Measurements from ENCODE around the gene VCP. TPM values are rescaled to one million over a fixed set of nuclear protein-coding genes. Genes with fewer than 3 reads are reported as not detected.

Gene VCP
- 227 TPM for polyA plus RNA-seq (2012; ENCODE audit: insufficient read depth, insufficient read length)

GRCh38 chr9:35072461-35073278, at the start of gene VCP:
Gene VCP, minus strand, starts transcription at chr9:35072625. Its CDS starts 272 bp downstream, at chr9:35072353.
- DNase-seq (ENCODE audit: low read depth, low spot score): peak; percentile 99
- peak within 1 kb of the TSS; percentile 89 for H3K4me3 ChIP-seq (ENCODE audit: low read length)

- peak; percentile 90 for DNase-seq (ENCODE audit: low read depth, low spot score)
- H3K4me3 ChIP-seq (ENCODE audit: low read length): peak overlapping the region; percentile 62
Measured at GRCh38 chr9:35116898-35117551, 44.6 kb upstream of the VCP start.

- peak overlapping the region; percentile 62 for H3K4me3 ChIP-seq (ENCODE audit: low read length)
- DNase-seq (ENCODE audit: low read depth, low spot score): no peak
Measured at GRCh38 chr9:35116539-35116897, 44.1 kb upstream of the VCP start.

- peak; percentile 93 for DNase-seq (ENCODE audit: low read depth, low spot score)
- peak within 1 kb of the TSS; percentile 62 for H3K4me3 ChIP-seq (ENCODE audit: low read length)
Measured at GRCh38 chr9:35115680-35116538, 43.5 kb upstream of the VCP start, which contains the start of gene ATOSB. Gene ATOSB, minus strand, starts transcription at chr9:35115862. Its CDS starts 7,588 bp downstream, at chr9:35108274.

- H3K4me3 ChIP-seq (ENCODE audit: low read length): peak overlapping the region; percentile 62
- DNase-seq (ENCODE audit: low read depth, low spot score): no peak
Measured at GRCh38 chr9:35114840-35115628, 42.6 kb upstream of the VCP start.

- peak; percentile 89 for DNase-seq (ENCODE audit: low read depth, low spot score)
- peak overlapping the region; percentile 62 for H3K4me3 ChIP-seq (ENCODE audit: low read length)
Measured at GRCh38 chr9:35114113-35114839, 41.9 kb upstream of the VCP start.

- DNase-seq (ENCODE audit: low read depth, low spot score): no peak
- no peak overlapping the region for H3K4me3 ChIP-seq (ENCODE audit: low read length)
Measured at GRCh38 chr9:35112257-35113020, 40.0 kb upstream of the VCP start.

- peak; percentile 97 for DNase-seq (ENCODE audit: low read depth, low spot score)
- peak overlapping the region; percentile 56 for H3K4me3 ChIP-seq (ENCODE audit: low read length)
Measured at GRCh38 chr9:35111001-35111933, 38.8 kb upstream of the VCP start.

GRCh38 chr9:35110327-35110761, 37.9 kb upstream of the VCP start:
- no peak for DNase-seq (ENCODE audit: low read depth, low spot score)

GRCh38 chr9:35108946-35109575, 36.6 kb upstream of the VCP start:
- no peak for DNase-seq (ENCODE audit: low read depth, low spot score)

More at GRCh38 chr9:35110327-35110761, 37.9 kb upstream of the VCP start:
- H3K4me3 ChIP-seq (ENCODE audit: low read length): no peak overlapping the region

GRCh38 chr9:35108461-35108860, 36.0 kb upstream of the VCP start:
- DNase-seq (ENCODE audit: low read depth, low spot score): no peak

More at GRCh38 chr9:35108946-35109575, 36.6 kb upstream of the VCP start:
- H3K4me3 ChIP-seq (ENCODE audit: low read length): no peak overlapping the region

GRCh38 chr9:35107297-35108290, 35.2 kb upstream of the VCP start:
- DNase-seq (ENCODE audit: low read depth, low spot score): no peak
- no peak overlapping the region for H3K4me3 ChIP-seq (ENCODE audit: low read length)

More at GRCh38 chr9:35108461-35108860, 36.0 kb upstream of the VCP start:
- no peak overlapping the region for H3K4me3 ChIP-seq (ENCODE audit: low read length)

GRCh38 chr9:35106343-35106730, 33.9 kb upstream of the VCP start:
- no peak overlapping the region for H3K4me3 ChIP-seq (ENCODE audit: low read length)
- DNase-seq (ENCODE audit: low read depth, low spot score): no peak

- H3K4me3 ChIP-seq (ENCODE audit: low read length): no peak overlapping the region
- no peak for DNase-seq (ENCODE audit: low read depth, low spot score)
Measured at GRCh38 chr9:35105571-35106342, 33.3 kb upstream of the VCP start.

All from Jurkat, Clone E6-1 (cell line).